Thoracic aorta (tissue), 2 donors: Measurements from ENCODE around the gene ALDH1L1. TPM values are rescaled to one million over a fixed set of nuclear protein-coding genes. Genes with fewer than 3 reads are reported as not detected.

ENCODE experiments used
- ATAC-seq: fragments of 150-250 bp; one replicate; pipeline ENCODE4 v1.8.0; 2017; ENCODE audit warnings: low read depth; ENCODE audit not compliant: insufficient number of reproducible peaks, low FRiP score
- DNase-seq: peaks from one replicate; pipeline ENCODE4 v3.0.0-alpha.2; 2020; ENCODE audit warnings: low spot score
- H3K27ac ChIP-seq, 2 donors: fragments of 200-600 bp; sonication (generic); 1 replicate in 1 of 2; 2 replicates in 1 of 2; pipeline ENCODE4 v1.5.1; 2016; ENCODE audit warnings: mild to moderate bottlenecking in 2 of 2, moderate library complexity in 2 of 2
- H3K27me3 ChIP-seq: fragments of 200-600 bp; sonication (generic); replicated peaks from 2 replicates; pipeline ENCODE4 v1.6.0; 2016; ENCODE audit warnings: mild to moderate bottlenecking; ENCODE audit not compliant: insufficient read depth
- H3K36me3 ChIP-seq: fragments of 200-600 bp; sonication (generic); one replicate; pipeline ENCODE4 v1.5.1; 2016
- H3K4me1 ChIP-seq, 2 donors: fragments of 200-600 bp; sonication (generic); 1 replicate in 1 of 2; 2 replicates in 1 of 2; pipeline versions ENCODE4 v1.5.1 to v1.6.0; 2016; ENCODE audit warnings: low read depth in 2 of 2, mild to moderate bottlenecking in 1 of 2; ENCODE audit not compliant: control insufficient read depth in 1 of 2
- H3K4me3 ChIP-seq: fragments of 200-600 bp; sonication (generic); 2 replicates; pipeline ENCODE4 v1.5.1; 2016; ENCODE audit warnings: mild to moderate bottlenecking
- H3K9me3 ChIP-seq: fragments of 200-600 bp; sonication (generic); 2 replicates; pipeline ENCODE4 v1.5.1; 2016
- total RNA-seq, 2 donors: library from RNA; depleted of rRNA; stranded (reverse); fragments of >200 nt; gene quantifications; one replicate each; pipeline versions ENCODE4 v1.1.0 to v1.2.3, GENCODE V29; 2016
- TF ChIP-seq, protein P1 (sequence below): fragments of 200-600 bp; sonication (generic); IDR thresholded peaks from one replicate; pipeline ENCODE4 v1.5.1; 2019; ENCODE audit warnings: antibody characterized with exemption

The ALDH1L1 gene
- total RNA-seq, 2 donors from 2014 or later: 50.2 to 62.5 TPM

DNA sequence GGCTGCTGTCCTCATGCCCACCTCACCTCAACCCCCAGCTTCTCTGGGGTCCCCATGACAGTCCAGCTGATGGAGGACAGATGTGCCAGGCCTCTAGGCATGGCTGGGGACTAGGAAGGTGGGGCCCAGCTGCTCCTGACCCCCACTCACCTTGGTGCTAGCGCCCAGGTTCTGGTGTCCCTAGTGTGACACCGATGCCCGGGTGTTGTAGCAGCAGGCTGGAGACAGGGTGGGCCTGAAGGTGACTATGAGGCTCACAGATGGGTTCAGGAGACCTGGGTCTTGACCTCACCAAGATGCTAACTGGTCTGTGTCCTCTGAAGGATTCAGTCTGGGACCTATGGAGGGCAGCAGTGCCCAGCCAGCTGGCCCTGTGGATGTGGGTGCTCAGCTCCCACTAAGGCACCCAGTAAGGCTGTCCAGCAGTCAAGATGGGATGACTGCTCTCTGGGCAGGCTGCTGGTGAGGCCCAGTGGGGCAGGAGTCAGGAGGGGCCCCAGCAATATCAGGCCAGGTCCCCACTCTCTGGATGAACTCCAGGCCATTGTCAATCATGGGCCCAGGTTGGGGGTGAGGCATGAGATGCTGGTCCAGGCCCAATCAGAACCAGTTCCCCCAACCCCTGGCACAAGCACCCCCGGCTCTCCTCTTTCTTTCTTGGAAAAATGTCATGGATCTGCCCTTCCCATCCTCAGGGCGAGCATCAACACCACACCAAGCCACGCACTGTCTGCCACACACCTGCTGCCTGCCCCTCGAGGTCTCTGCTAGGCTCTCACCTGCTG is 33.0 kb downstream of the ALDH1L1 start:
- Histone ChIP-seq H3K27ac (no peak overlapping the region), H3K4me3 (no peak overlapping the region)

DNA sequence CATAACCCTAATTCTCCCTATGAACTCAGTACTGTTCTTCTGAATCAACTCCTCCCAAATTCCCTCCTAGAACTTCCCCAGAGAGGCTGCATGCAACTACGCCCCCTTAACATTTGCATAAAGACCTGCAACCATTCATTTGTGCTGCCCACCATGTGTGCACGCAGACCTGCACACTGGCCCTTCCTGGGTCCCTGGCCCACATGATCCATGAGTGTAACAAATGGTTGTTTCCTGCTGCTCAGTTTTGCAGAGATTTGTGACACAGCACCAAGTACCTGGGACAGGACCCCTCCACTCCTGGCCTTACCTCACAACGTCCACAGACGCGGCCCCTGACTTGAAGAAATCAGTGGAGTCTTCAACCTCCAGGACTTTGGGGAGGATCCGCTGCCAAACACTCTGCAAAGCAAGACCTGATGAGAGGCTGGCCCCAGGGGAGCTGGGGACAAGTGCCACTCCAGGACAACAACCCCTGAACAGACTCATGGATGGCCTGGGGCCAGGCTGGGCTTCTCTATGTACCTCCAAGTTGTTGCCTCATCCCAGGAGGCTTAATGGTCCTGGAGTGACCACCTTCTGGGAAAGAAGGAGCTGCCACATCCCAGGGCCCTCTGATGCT is 33.8 kb downstream of the ALDH1L1 start:
- DNase-seq (no peak), ATAC-seq (no peak)
- no peak overlapping the region for H3K27ac ChIP-seq
- no peaks in the 10 kb centered on the region for H3K9me3 ChIP-seq
- H3K4me1 ChIP-seq: no peaks in the 10 kb centered on the region
- H3K27me3 ChIP-seq: no peaks in the 10 kb centered on the region
- H3K4me3 ChIP-seq: no peak overlapping the region
- H3K36me3 ChIP-seq: peaks cover under 1% of the 10 kb centered on the region
- TF ChIP-seq, protein P1, sequence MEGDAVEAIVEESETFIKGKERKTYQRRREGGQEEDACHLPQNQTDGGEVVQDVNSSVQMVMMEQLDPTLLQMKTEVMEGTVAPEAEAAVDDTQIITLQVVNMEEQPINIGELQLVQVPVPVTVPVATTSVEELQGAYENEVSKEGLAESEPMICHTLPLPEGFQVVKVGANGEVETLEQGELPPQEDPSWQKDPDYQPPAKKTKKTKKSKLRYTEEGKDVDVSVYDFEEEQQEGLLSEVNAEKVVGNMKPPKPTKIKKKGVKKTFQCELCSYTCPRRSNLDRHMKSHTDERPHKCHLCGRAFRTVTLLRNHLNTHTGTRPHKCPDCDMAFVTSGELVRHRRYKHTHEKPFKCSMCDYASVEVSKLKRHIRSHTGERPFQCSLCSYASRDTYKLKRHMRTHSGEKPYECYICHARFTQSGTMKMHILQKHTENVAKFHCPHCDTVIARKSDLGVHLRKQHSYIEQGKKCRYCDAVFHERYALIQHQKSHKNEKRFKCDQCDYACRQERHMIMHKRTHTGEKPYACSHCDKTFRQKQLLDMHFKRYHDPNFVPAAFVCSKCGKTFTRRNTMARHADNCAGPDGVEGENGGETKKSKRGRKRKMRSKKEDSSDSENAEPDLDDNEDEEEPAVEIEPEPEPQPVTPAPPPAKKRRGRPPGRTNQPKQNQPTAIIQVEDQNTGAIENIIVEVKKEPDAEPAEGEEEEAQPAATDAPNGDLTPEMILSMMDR: no peak

More for the DNA sequence above, 33.0 kb downstream of the ALDH1L1 start:
- Histone ChIP-seq H3K4me1 (no peaks in the 10 kb centered on the region), H3K9me3 (no peaks in the 10 kb centered on the region), H3K27me3 (no peaks in the 10 kb centered on the region), H3K36me3 (peaks cover 5% of the 10 kb centered on the region)
- DNase-seq (no peak), ATAC-seq (no peak)
- TF ChIP-seq, protein P1: no peak

DNA sequence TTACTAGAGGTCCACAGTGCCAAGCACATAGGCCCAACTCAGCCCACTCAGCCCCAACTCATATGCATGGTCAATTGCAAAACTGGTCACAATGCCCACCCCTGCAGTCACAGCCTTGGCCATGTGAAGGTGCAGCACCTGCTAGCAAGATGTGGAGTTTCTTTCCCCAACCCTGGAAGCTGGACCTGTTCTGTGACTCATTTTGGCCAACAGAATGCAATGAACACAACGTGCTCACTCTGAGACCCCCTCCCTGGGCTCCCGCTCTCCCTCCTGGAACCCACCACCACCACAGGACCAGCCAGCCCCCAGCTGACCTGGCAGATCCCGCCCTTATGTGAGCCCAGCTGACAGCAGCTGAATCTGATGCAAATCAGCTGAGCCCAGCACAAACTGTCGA is 34.4 kb downstream of the ALDH1L1 start:
- Histone ChIP-seq H3K4me1 (no peaks in the 10 kb centered on the region), H3K36me3 (no peaks in the 10 kb centered on the region), H3K27me3 (no peaks in the 10 kb centered on the region), H3K4me3 (no peak overlapping the region), H3K9me3 (no peaks in the 10 kb centered on the region), H3K27ac (no peak overlapping the region)
- TF ChIP-seq, protein P1: no peak
- no peak for DNase-seq
- ATAC-seq: no peak

DNA sequence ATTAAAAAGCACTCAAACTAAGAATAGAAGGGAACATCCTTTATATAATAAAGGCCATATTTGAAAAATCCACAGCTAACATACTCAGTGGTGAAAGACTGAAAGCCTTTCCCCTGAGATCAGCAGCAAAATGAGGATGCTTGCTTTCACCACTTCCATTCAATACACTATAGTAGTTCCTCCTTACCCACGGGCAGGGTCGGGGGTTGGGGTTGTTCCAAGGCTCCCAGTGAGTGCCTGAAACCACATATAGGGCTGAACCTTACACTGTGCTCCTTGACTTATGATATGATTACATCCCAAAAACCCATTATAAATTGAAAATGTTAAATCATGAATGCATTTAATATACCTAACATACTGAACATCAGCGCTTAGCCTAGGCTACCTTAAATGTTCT is 37.7 kb downstream of the ALDH1L1 start:
- H3K4me3 ChIP-seq: no peak overlapping the region
- TF ChIP-seq, protein P1: no peak
- no peaks in the 10 kb centered on the region for H3K4me1 ChIP-seq
- ATAC-seq (no peak), DNase-seq (no peak)
- no peaks in the 10 kb centered on the region for H3K27me3 ChIP-seq
- H3K27ac ChIP-seq: no peak overlapping the region
- no peaks in the 10 kb centered on the region for H3K9me3 ChIP-seq
- H3K36me3 ChIP-seq: no peaks in the 10 kb centered on the region

DNA sequence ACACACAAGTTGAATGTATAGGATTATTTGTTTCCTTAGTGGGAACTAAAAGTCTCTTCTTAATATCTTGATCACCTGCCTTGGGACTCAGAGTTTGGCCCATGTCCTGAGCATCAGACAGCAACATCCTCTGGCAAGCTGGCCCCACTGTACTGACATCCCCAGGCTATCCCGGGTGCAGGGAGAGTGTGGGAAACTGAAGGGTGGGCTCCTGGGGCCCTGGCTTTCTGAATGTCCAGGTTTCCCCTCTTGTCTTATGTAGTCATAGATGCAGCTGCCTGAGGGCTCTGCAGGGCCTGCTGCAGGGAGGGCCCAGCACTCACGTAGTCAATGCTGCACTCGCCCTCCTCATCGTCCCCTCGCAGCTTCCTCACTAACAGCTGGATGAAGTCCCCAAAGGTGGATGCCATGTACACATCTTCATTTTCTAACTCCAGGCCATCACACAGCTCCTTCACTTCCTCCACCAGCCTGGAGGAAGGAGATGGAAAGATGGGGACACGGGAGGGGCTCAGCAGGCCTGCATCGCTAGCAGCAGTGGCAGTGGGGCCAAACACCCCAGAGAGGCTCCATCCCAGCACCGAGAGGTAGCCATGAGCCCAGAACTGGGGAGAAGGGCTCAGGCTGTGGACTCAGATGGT is 42.8 kb downstream of the ALDH1L1 start:
- Histone ChIP-seq H3K36me3 (no peaks in the 10 kb centered on the region), H3K27me3 (no peaks in the 10 kb centered on the region), H3K4me3 (no peak overlapping the region), H3K4me1 (peaks cover 0 to 7% of the 10 kb centered on the region in 2 donors), H3K9me3 (no peaks in the 10 kb centered on the region), H3K27ac (no peak overlapping the region)
- DNase-seq (no peak), ATAC-seq (no peak)
- TF ChIP-seq, protein P1: no peak
